Liver (tissue), 9 donors: Measurements from ENCODE around the gene RAP1B. TPM values are rescaled to one million over a fixed set of nuclear protein-coding genes. Genes with fewer than 3 reads are reported as not detected.

Experiments used
- DNase-seq: peaks from one replicate; pipeline ENCODE4 v3.0.0-alpha.2; 2017; ENCODE audit warnings: low spot score
- H3K27ac ChIP-seq, 2 donors: one replicate each; pipeline ENCODE4 v1.7.0; 2013; ENCODE audit warnings: inconsistent platforms in 2 of 2, low read length in 2 of 2, control low read depth in 1 of 2, low read depth in 1 of 2, mild to moderate bottlenecking in 1 of 2
- H3K27me3 ChIP-seq, 4 donors: one replicate each; pipeline versions ENCODE4 v1.6.1 to v1.7.0; 2013; ENCODE audit warnings: low read length in 3 of 4, inconsistent platforms in 1 of 4, mild to moderate bottlenecking in 1 of 4, moderate library complexity in 1 of 4; ENCODE audit not compliant: control insufficient read depth in 4 of 4, insufficient read depth in 4 of 4
- H3K36me3 ChIP-seq, 4 donors: one replicate each; pipeline versions ENCODE4 v1.6.1 to v1.7.0; 2013; ENCODE audit warnings: low read length in 3 of 4, mild to moderate bottlenecking in 3 of 4, low read depth in 1 of 4, moderate library complexity in 1 of 4; ENCODE audit not compliant: control insufficient read depth in 4 of 4, insufficient read depth in 3 of 4
- H3K4me1 ChIP-seq, 4 donors: one replicate each; pipeline versions ENCODE4 v1.6.1 to v1.7.0; 2013; ENCODE audit warnings: low read length in 3 of 4, mild to moderate bottlenecking in 3 of 4, moderate library complexity in 1 of 4; ENCODE audit not compliant: control insufficient read depth in 4 of 4, insufficient read depth in 4 of 4
- H3K4me3 ChIP-seq, 3 donors: one replicate each; pipeline versions ENCODE4 v1.6.1 to v1.7.0; 2013; ENCODE audit warnings: low read length in 3 of 3, control low read depth in 1 of 3, low read depth in 1 of 3, mild to moderate bottlenecking in 1 of 3
- H3K9ac ChIP-seq, 2 donors: one replicate each; pipeline ENCODE4 v1.7.0; 2013; ENCODE audit warnings: low read length in 2 of 2, mild to moderate bottlenecking in 2 of 2, moderate library complexity in 2 of 2, control low read depth in 1 of 2, low read depth in 1 of 2
- H3K9me3 ChIP-seq, 4 donors: one replicate each; pipeline versions ENCODE4 v1.6.1 to v1.7.0; 2013; ENCODE audit warnings: low read length in 3 of 4; ENCODE audit not compliant: control insufficient read depth in 4 of 4
- CTCF ChIP-seq: fragments of 150-350 bp; IDR thresholded peaks from 2 replicates; pipeline ENCODE4 v1.5.1; 2017; ENCODE audit warnings: improper control_type of control experiment, low read depth, low read length; ENCODE audit not compliant: missing input control
- EGR1 ChIP-seq, 2 donors: IDR thresholded peaks; 2 replicates each; pipeline ENCODE4 v1.6.1; 2016 to 2018; ENCODE audit warnings: antibody characterized with exemption in 2 of 2, low read depth in 2 of 2
- FOXA1 ChIP-seq: IDR thresholded peaks from 2 replicates; pipeline ENCODE4 v1.6.1; 2016; ENCODE audit warnings: antibody characterized with exemption
- FOXA2 ChIP-seq: IDR thresholded peaks from 2 replicates; pipeline ENCODE4 v1.6.1; 2016; ENCODE audit warnings: antibody characterized with exemption
- GABPA ChIP-seq, 2 donors: IDR thresholded peaks in 1 of 2; conservative IDR thresholded peaks in 1 of 2; 2 replicates each; pipeline ENCODE4 v1.6.1; 2016; ENCODE audit warnings: antibody characterized with exemption in 2 of 2, mild to moderate bottlenecking in 1 of 2, moderate library complexity in 1 of 2
- HNF4A ChIP-seq, 2 donors: conservative IDR thresholded peaks; 2 replicates each; pipeline ENCODE4 v1.6.1; 2016; ENCODE audit warnings: antibody characterized with exemption in 2 of 2, mild to moderate bottlenecking in 2 of 2
- HNF4G ChIP-seq: IDR thresholded peaks from 2 replicates; pipeline ENCODE4 v1.6.1; 2016; ENCODE audit warnings: antibody characterized with exemption
- JUND ChIP-seq, 2 donors: IDR thresholded peaks; 2 replicates each; pipeline ENCODE4 v1.6.1; 2016; ENCODE audit warnings: antibody characterized with exemption in 2 of 2
- MAX ChIP-seq: IDR thresholded peaks from 2 replicates; pipeline ENCODE4 v1.6.1; 2016; ENCODE audit warnings: antibody characterized with exemption
- NR2F2 ChIP-seq: IDR thresholded peaks from 2 replicates; pipeline ENCODE4 v1.6.1; 2016; ENCODE audit warnings: antibody characterized with exemption
- RAD21 ChIP-seq, 2 donors: IDR thresholded peaks; 2 replicates each; pipeline ENCODE4 v1.6.1; 2016; ENCODE audit warnings: antibody characterized with exemption in 2 of 2, mild to moderate bottlenecking in 2 of 2
- REST ChIP-seq: IDR thresholded peaks from 2 replicates; pipeline ENCODE4 v1.6.1; 2016; ENCODE audit warnings: antibody characterized with exemption, mild to moderate bottlenecking
- RXRA ChIP-seq, 2 donors: IDR thresholded peaks; 2 replicates each; pipeline ENCODE4 v1.6.1; 2017 to 2018; ENCODE audit warnings: antibody characterized with exemption in 2 of 2, mild to moderate bottlenecking in 1 of 2
- SP1 ChIP-seq: IDR thresholded peaks from 2 replicates; pipeline ENCODE4 v1.6.1; 2018; ENCODE audit warnings: antibody characterized with exemption, mild to moderate bottlenecking
- TAF1 ChIP-seq: conservative IDR thresholded peaks from 2 replicates; pipeline ENCODE4 v1.6.1; 2016; ENCODE audit warnings: antibody characterized with exemption, mild to moderate bottlenecking
- YY1 ChIP-seq: IDR thresholded peaks from 2 replicates; pipeline ENCODE4 v1.6.1; 2016; ENCODE audit warnings: antibody characterized with exemption, mild to moderate bottlenecking
- WGBS: extraction: QIAGEN DNeasy Blood & Tissue Kit; methylation state at CpG from one replicate; pipeline ENCODE4 v1.1.7; 2013; 5-methylcytosine and 5-hydroxymethylcytosine counted together
- polyA plus RNA-seq, 2 donors: library from polyadenylated mRNA; stranded (reverse) in 1 of 2; unstranded in 1 of 2; fragments of 200-250 nt in 1 of 2; fragments of >200 nt in 1 of 2; fragmentation: Nextera tagmentation in 1 of 2; extraction: Ambion mirVana in 1 of 2; gene quantifications; one replicate each; pipeline versions ENCODE4 v1.2.1 to v1.2.3, GENCODE V29; 2013 to 2015
- total RNA-seq, 2 donors: library from RNA; depleted of rRNA; stranded (reverse); fragments of >200 nt; gene quantifications; one replicate each; pipeline ENCODE4 v1.2.3, GENCODE V29; 2014
- TF ChIP-seq, protein P1 (sequence below): IDR thresholded peaks from 2 replicates; pipeline ENCODE4 v1.6.1; 2016; ENCODE audit warnings: antibody characterized with exemption
- donor health status: healthy.
- donor health status: healthy.
- donor health status: healthy.
- donor health status: healthy.
- donor health status: healthy.

RAP1B gene
- total and polyA plus RNA-seq, 4 donors, result 56.2 to 123 (median 72.4) TPM

GRCh38 chr12:68646484-68646883 is 35.8 kb downstream of the RAP1B start:
- H3K9me3 ChIP-seq, result no peaks in the 10 kb centered on the region
- H3K4me1 ChIP-seq, result peaks cover 0 to 8% (median 2%) of the 10 kb centered on the region in 4 donors

DNA sequence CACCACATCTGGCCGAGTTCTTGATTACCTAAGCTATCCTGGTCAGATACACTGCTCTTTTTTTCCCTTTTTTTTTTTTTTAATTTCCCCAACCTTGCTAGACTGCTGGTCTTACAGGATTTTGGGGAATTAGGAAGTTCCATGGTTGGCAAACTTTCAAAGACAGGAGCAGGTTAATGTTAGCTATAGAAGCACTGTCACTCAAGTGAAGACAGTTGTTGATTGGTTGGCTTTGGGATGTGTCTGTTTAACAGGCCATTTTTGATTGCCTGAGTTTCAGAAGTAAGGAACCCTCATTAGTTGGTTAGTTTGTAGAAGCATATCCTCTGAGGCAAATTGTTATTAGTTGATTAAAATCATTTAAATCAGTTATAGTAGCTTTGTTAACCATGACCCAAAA is 36.8 kb downstream of the RAP1B start:
- Histone ChIP-seq H3K27ac (no peak overlapping the region), H3K4me1 (peaks cover 0 to 8% (median 2%) of the 10 kb centered on the region in 4 donors), H3K4me3 (no peak overlapping the region), H3K9me3 (no peaks in the 10 kb centered on the region), H3K27me3 (no peaks in the 10 kb centered on the region), H3K36me3 (peaks cover 0 to 18% (median 7%) of the 10 kb centered on the region in 4 donors), H3K9ac (no peak overlapping the region)
- DNase-seq, result no peak
- whole genome bisulfite sequencing, result 77% methylated on average over 1 of the region's 1 CpG
- TF ChIP-seq YY1 (no peak), FOXA1 (no peak), FOXA2 (no peak), NR2F2 (no peak), SP1 (no peak), HNF4A (conservative IDR thresholded peaks at IDR 0.05) (no peak), EGR1 (IDR thresholded peaks at IDR 0.05; ENCODE audit: low read depth in 2 of 2) (no peak), MAX (no peak), JUND (IDR thresholded peaks at IDR 0.05) (no peak), GABPA (IDR thresholded peaks at IDR 0.05 in 1 of 2, conservative IDR thresholded peaks at IDR 0.05 in 1 of 2) (no peak), TAF1 (no peak), HNF4G (no peak), REST (no peak), RXRA (IDR thresholded peaks at IDR 0.05) (no peak)
- TF ChIP-seq, protein P1, sequence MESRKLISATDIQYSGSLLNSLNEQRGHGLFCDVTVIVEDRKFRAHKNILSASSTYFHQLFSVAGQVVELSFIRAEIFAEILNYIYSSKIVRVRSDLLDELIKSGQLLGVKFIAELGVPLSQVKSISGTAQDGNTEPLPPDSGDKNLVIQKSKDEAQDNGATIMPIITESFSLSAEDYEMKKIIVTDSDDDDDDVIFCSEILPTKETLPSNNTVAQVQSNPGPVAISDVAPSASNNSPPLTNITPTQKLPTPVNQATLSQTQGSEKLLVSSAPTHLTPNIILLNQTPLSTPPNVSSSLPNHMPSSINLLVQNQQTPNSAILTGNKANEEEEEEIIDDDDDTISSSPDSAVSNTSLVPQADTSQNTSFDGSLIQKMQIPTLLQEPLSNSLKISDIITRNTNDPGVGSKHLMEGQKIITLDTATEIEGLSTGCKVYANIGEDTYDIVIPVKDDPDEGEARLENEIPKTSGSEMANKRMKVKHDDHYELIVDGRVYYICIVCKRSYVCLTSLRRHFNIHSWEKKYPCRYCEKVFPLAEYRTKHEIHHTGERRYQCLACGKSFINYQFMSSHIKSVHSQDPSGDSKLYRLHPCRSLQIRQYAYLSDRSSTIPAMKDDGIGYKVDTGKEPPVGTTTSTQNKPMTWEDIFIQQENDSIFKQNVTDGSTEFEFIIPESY, result no peak

More at GRCh38 chr12:68646484-68646883, 35.8 kb downstream of the RAP1B start:
- WGBS, result 96% methylated on average over 5 of the region's 5 CpGs
- Histone ChIP-seq H3K27ac (no peak overlapping the region), H3K4me3 (no peak overlapping the region), H3K27me3 (no peaks in the 10 kb centered on the region), H3K9ac (no peak overlapping the region), H3K36me3 (peaks cover 0 to 14% (median 5%) of the 10 kb centered on the region in 4 donors)
- TF ChIP-seq RAD21 (IDR thresholded peaks at IDR 0.05), result no peak
- TF ChIP-seq NR2F2, result no peak
- no peak for TF ChIP-seq JUND (IDR thresholded peaks at IDR 0.05)
- no peak for TF ChIP-seq YY1
- TF ChIP-seq CTCF, result no peak
- TF ChIP-seq HNF4A (conservative IDR thresholded peaks at IDR 0.05), result no peak
- TF ChIP-seq, protein P1, result no peak
- TF ChIP-seq FOXA1, result no peak
- no peak for TF ChIP-seq GABPA (IDR thresholded peaks at IDR 0.05 in 1 of 2, conservative IDR thresholded peaks at IDR 0.05 in 1 of 2)
- TF ChIP-seq MAX, result no peak
- no peak for DNase-seq
